MV-4-11 (cell line): ENCODE results near the gene SDR42E1.
A peak's percentile ranks its signal among the peaks of the same experiment; 100 is the strongest.

Experiments used
- DNase-seq: peaks from one replicate; lab custom pipeline; 2025; lab: John Stamatoyannopoulos, UW

The SDR42E1 gene

DNA sequence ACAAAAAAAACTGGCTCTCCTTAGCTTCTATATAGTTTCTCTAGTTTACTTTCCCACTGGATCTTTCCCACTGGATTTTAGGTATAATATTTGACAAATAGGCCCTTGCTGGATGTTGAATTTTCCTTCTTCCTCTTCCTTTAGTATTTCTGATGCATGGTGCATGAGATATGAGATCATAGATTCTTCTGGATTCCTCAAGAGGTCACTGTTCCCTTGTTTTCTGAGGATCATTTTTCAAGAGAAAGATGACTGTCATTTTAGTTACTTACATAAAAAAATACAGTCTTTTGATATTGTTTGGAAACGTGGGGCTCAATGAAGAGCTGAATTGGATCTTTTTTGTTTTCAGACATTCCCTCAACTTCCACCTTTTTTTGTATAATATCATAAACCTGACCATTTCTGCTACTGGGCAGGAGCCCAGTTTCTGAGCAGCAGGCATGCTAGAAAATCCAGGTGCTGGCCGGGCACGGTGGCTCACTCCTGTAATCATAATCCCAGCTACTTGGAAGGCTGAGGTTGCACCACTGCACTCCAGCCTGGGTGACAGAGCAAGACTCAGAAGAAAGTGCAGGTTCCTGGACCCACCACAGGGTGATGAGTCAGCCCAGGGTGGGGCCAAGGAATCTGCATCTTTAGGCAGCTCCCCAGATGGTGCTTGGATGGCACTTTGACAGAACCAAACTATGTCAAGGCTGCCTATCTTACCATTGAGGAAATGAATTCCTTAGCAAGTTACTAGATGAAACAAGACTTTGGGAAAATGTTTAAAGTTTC, 70.3 kb downstream of the SDR42E1 start:
- peak; percentile 58 for DNase-seq

GRCh38 chr16:81939164-81940056, 71.9 kb downstream of the SDR42E1 start:
- no peak for DNase-seq
